Thymus (tissue), 11 donors: ENCODE data around the gene DDC. TPM values are rescaled to one million over a fixed set of nuclear protein-coding genes. Genes with fewer than 3 reads are reported as not detected.

Experiments
- DNase-seq, 9 donors: peaks; one replicate each; pipeline ENCODE4 v3.0.0-alpha.2; 2013; ENCODE audit warnings: low spot score in 9 of 9, low read depth in 6 of 9, missing footprints in 1 of 9
- H3K27ac ChIP-seq, 2 donors: one replicate each; pipeline ENCODE4 v1.5.1; 2013; ENCODE audit warnings: control low read depth in 1 of 2, low read depth in 1 of 2, low read length in 1 of 2, mild to moderate bottlenecking in 1 of 2, moderate library complexity in 1 of 2
- H3K27me3 ChIP-seq, 2 donors: one replicate each; pipeline ENCODE4 v1.5.1; 2013; ENCODE audit warnings: low read length in 1 of 2; ENCODE audit not compliant: control insufficient read depth in 2 of 2, insufficient read depth in 1 of 2
- H3K36me3 ChIP-seq, 2 donors: one replicate each; pipeline ENCODE4 v1.5.1; 2013; ENCODE audit warnings: low read length in 1 of 2, mild to moderate bottlenecking in 1 of 2, moderate library complexity in 1 of 2; ENCODE audit not compliant: control insufficient read depth in 2 of 2, insufficient read depth in 2 of 2
- H3K4me1 ChIP-seq, 2 donors: one replicate each; pipeline ENCODE4 v1.5.1; 2013; ENCODE audit warnings: low read length in 2 of 2; ENCODE audit not compliant: control insufficient read depth in 2 of 2, insufficient read depth in 2 of 2
- H3K4me3 ChIP-seq, 2 donors: one replicate each; pipeline ENCODE4 v1.5.1; 2013; ENCODE audit warnings: low read length in 2 of 2, control low read depth in 1 of 2, mild to moderate bottlenecking in 1 of 2
- H3K9me3 ChIP-seq, 2 donors: one replicate each; pipeline ENCODE4 v1.5.1; 2013; ENCODE audit warnings: low read length in 1 of 2, mild to moderate bottlenecking in 1 of 2; ENCODE audit not compliant: control insufficient read depth in 2 of 2, insufficient read depth in 1 of 2
- WGBS: extraction: QIAGEN DNeasy Blood & Tissue Kit; methylation state at CpG from one replicate; pipeline ENCODE4 v1.1.7; 2013; 5-methylcytosine and 5-hydroxymethylcytosine counted together
- polyA plus RNA-seq: library from polyadenylated mRNA; stranded (reverse); fragments of 200-250 nt; gene quantifications from one replicate; pipeline ENCODE4 v1.2.3, GENCODE V29; 2013
- total RNA-seq: library from RNA; stranded (reverse); fragments of 120-200 nt; gene quantifications from one replicate; pipeline ENCODE4 v1.2.4, GENCODE V29; 2013
- donor health status: healthy.

Gene DDC
- total and polyA plus RNA-seq, 2 donors: 0.23 to 0.33 TPM

- WGBS: under 1% methylated on average over 63 of the region's 63 CpGs
- Histone ChIP-seq H3K4me3 (peak within 1 kb of the TSS; percentile 77 to 85), H3K36me3 (peaks cover 13 to 21% of the 10 kb centered on the region in 2 donors), H3K9me3 (peaks cover 0 to 3% of the 10 kb centered on the region in 2 donors), H3K4me1 (peaks cover 7 to 16% of the 10 kb centered on the region in 2 donors), H3K27ac (peak within 1 kb of the TSS; percentile 78 to 86), H3K27me3 (no peaks in the 10 kb centered on the region)
- DNase-seq: peak; percentile 48 to 87 (median 73)
Observed at GRCh38 chr7:50449881-50450589, 115.2 kb downstream of the DDC start, which contains the start of gene FIGNL1. TSS of gene FIGNL1 (minus strand) at chr7:50450350. CDS start at chr7:50447287, 3,063 bp downstream.

GRCh38 chr7:50449501-50449880, 115.7 kb downstream of the DDC start:
- DNase-seq: no peak
- Histone ChIP-seq H3K27ac (no peak overlapping the region), H3K27me3 (no peaks in the 10 kb centered on the region), H3K4me3 (peak overlapping the region; percentile 77 to 85), H3K9me3 (peaks cover 0 to 3% of the 10 kb centered on the region in 2 donors), H3K36me3 (peaks cover 13 to 21% of the 10 kb centered on the region in 2 donors), H3K4me1 (peaks cover 7 to 16% of the 10 kb centered on the region in 2 donors)
- WGBS: 30% methylated on average over 5 of the region's 5 CpGs

GRCh38 chr7:50448823-50449222, 116.4 kb downstream of the DDC start:
- H3K27ac ChIP-seq: no peak overlapping the region
- H3K36me3 ChIP-seq: peaks cover 13 to 23% of the 10 kb centered on the region in 2 donors
- no peak for DNase-seq
- H3K9me3 ChIP-seq: peaks cover 0 to 3% of the 10 kb centered on the region in 2 donors
- peak overlapping the region in 1 of 2 donors; percentile 85 for H3K4me3 ChIP-seq
- peaks cover 7 to 16% of the 10 kb centered on the region in 2 donors for H3K4me1 ChIP-seq
- no peaks in the 10 kb centered on the region for H3K27me3 ChIP-seq

- no peak for DNase-seq
- Histone ChIP-seq H3K4me1 (peaks cover 7 to 16% of the 10 kb centered on the region in 2 donors), H3K4me3 (no peak overlapping the region), H3K27ac (no peak overlapping the region), H3K27me3 (no peaks in the 10 kb centered on the region), H3K9me3 (peaks cover 0 to 3% of the 10 kb centered on the region in 2 donors), H3K36me3 (peaks cover 13 to 31% of the 10 kb centered on the region in 2 donors)
- whole genome bisulfite sequencing: 94% methylated on average over 4 of the region's 4 CpGs
Observed at GRCh38 chr7:50446542-50446960, 118.7 kb downstream of the DDC start.

- H3K4me3 ChIP-seq: no peak overlapping the region
- peaks cover 19 to 31% of the 10 kb centered on the region in 2 donors for H3K36me3 ChIP-seq
- no peak overlapping the region for H3K27ac ChIP-seq
- 98% methylated on average over 3 of the region's 3 CpGs for WGBS
- H3K4me1 ChIP-seq: no peaks in the 10 kb centered on the region
- H3K27me3 ChIP-seq: no peaks in the 10 kb centered on the region
- H3K9me3 ChIP-seq: peaks cover 0 to 3% of the 10 kb centered on the region in 2 donors
- no peak for DNase-seq
Observed at GRCh38 chr7:50436133-50436806, 128.9 kb downstream of the DDC start.

GRCh38 chr7:50431722-50432305, 133.4 kb downstream of the DDC start:
- 96% methylated on average over 4 of the region's 4 CpGs for WGBS
- H3K36me3 ChIP-seq: peaks cover 0 to 2% of the 10 kb centered on the region in 2 donors
- no peaks in the 10 kb centered on the region for H3K9me3 ChIP-seq
- no peak overlapping the region for H3K4me3 ChIP-seq
- DNase-seq: no peak
- no peaks in the 10 kb centered on the region for H3K4me1 ChIP-seq
- H3K27ac ChIP-seq: no peak overlapping the region
- H3K27me3 ChIP-seq: no peaks in the 10 kb centered on the region

GRCh38 chr7:50431316-50431715, 133.9 kb downstream of the DDC start:
- Histone ChIP-seq H3K27me3 (no peaks in the 10 kb centered on the region), H3K27ac (no peak overlapping the region), H3K36me3 (peaks cover 0 to 2% of the 10 kb centered on the region in 2 donors), H3K4me1 (no peaks in the 10 kb centered on the region), H3K4me3 (no peak overlapping the region), H3K9me3 (peaks cover 0 to 3% of the 10 kb centered on the region in 2 donors)
- WGBS: 96% methylated on average over 2 of the region's 2 CpGs
- no peak for DNase-seq

GRCh38 chr7:50428911-50429310, 136.3 kb downstream of the DDC start:
- Histone ChIP-seq H3K9me3 (peaks cover 0 to 5% of the 10 kb centered on the region in 2 donors), H3K27ac (no peak overlapping the region), H3K4me1 (peaks cover 9 to 10% of the 10 kb centered on the region in 2 donors), H3K4me3 (no peak overlapping the region), H3K36me3 (no peaks in the 10 kb centered on the region), H3K27me3 (no peaks in the 10 kb centered on the region)
- no peak for DNase-seq
- 92% methylated on average over 3 of the region's 3 CpGs for WGBS

GRCh38 chr7:50427518-50427917, 137.7 kb downstream of the DDC start:
- Histone ChIP-seq H3K36me3 (no peaks in the 10 kb centered on the region), H3K4me3 (no peak overlapping the region), H3K27me3 (no peaks in the 10 kb centered on the region), H3K27ac (no peak overlapping the region), H3K4me1 (peaks cover 9 to 10% of the 10 kb centered on the region in 2 donors), H3K9me3 (peaks cover 0 to 5% of the 10 kb centered on the region in 2 donors)
- DNase-seq: no peak
- 97% methylated on average over 2 of the region's 2 CpGs for WGBS
